Stomach (tissue), 9 donors: ENCODE results near the gene EHHADH. TPM values are rescaled to one million over a fixed set of nuclear protein-coding genes. Genes with fewer than 3 reads are reported as not detected.

Experiments used
- DNase-seq, 2 donors: peaks; one replicate each; pipeline versions ENCODE4 v3.0.0 to v3.0.0-alpha.2; 2013 to 2019
- H3K27ac ChIP-seq, 5 donors: fragments of 200-600 bp in 4 of 5; sonication (generic) in 4 of 5; one replicate each; pipeline ENCODE4 v1.5.1; 2013 to 2019; ENCODE audit warnings: mild to moderate bottlenecking in 1 of 5, moderate library complexity in 1 of 5
- H3K27me3 ChIP-seq, 3 donors: fragments of 200-600 bp; sonication (generic); one replicate each; pipeline ENCODE4 v1.5.1; 2017 to 2019; ENCODE audit warnings: mixed run types in 1 of 3
- H3K36me3 ChIP-seq, 4 donors: fragments of 200-600 bp; sonication (generic); 1 replicate in 3 of 4; 2 replicates in 1 of 4; pipeline ENCODE4 v1.5.1; 2016 to 2019
- H3K4me1 ChIP-seq, 4 donors: fragments of 200-600 bp; sonication (generic); one replicate each; pipeline ENCODE4 v1.5.1; 2016 to 2019
- H3K4me3 ChIP-seq, 4 donors: fragments of 200-600 bp; sonication (generic) in 3 of 4; one replicate each; pipeline ENCODE4 v1.5.1; 2016 to 2019; ENCODE audit warnings: mild to moderate bottlenecking in 1 of 4
- H3K9me3 ChIP-seq, 4 donors: fragments of 200-600 bp; sonication (generic); one replicate each; pipeline ENCODE4 v1.5.1; 2016 to 2019
- CTCF ChIP-seq, 7 experiments: fragments of 450-650 bp in 4 of 7; fragments of 200-600 bp in 3 of 7; sonication (generic) in 3 of 7; IDR thresholded peaks; one replicate each; pipeline ENCODE4 v1.5.1; 2016 to 2019; ENCODE audit warnings: antibody characterized with exemption in 7 of 7, control low read depth in 2 of 7, mild to moderate bottlenecking in 1 of 7
- EP300 ChIP-seq: sonication (generic); formaldehyde crosslinking; IDR thresholded peaks from one replicate; pipeline ENCODE4 v1.6.1; 2017; ENCODE audit warnings: antibody characterized with exemption
- POLR2A ChIP-seq, 4 donors: fragments of 450-650 bp; IDR thresholded peaks; one replicate each; pipeline ENCODE4 v1.6.1; 2016; ENCODE audit warnings: antibody characterized with exemption in 4 of 4, control low read depth in 2 of 4, mild to moderate bottlenecking in 1 of 4, moderate library complexity in 1 of 4
- POLR2AphosphoS5 ChIP-seq, 3 donors: sonication (generic); formaldehyde crosslinking; IDR thresholded peaks; one replicate each; pipeline ENCODE4 v1.6.1; 2016; ENCODE audit warnings: antibody characterized with exemption in 3 of 3
- WGBS, 5 donors: extraction: QIAGEN DNeasy Blood & Tissue Kit in 3 of 5; methylation state at CpG; one replicate each; pipeline versions ENCODE4 v1.1.5 to v1.1.7; 2013 to 2018; 5-methylcytosine and 5-hydroxymethylcytosine counted together
- intact Hi-C: fragments of 100-400 bp; cut with DNase I; formaldehyde crosslinking; loops from one replicate; pipeline ENCODE4 v1.15.1; 2023; ENCODE audit warnings: low total_unique reads
- polyA plus RNA-seq, 3 donors: library from polyadenylated mRNA; stranded (reverse); fragments of 200-250 nt; gene quantifications; one replicate each; pipeline ENCODE4 v1.2.3, GENCODE V29; 2013
- total RNA-seq, 5 donors: library from RNA; depleted of rRNA; stranded (reverse); fragments of >200 nt; gene quantifications; one replicate each; pipeline versions ENCODE4 v1.1.0 to v1.2.3, GENCODE V29; 2014 to 2016
- donor health status: healthy with polysubstance abuse.
- donor health status: Bipolar disorder and iron deficiency.
- donor health status: healthy.

The EHHADH gene
- total and polyA plus RNA-seq, 8 donors = 0.58 to 18.3 (median 7.9) TPM

- no peak overlapping the region for H3K4me3 ChIP-seq
- DNase-seq = no peak
- intact Hi-C loops = no loop called here
- 80 to 90% (median 89%) methylated on average over 3 of the region's 3 CpGs for whole genome bisulfite sequencing, 5 donors
- H3K27ac ChIP-seq = no peak overlapping the region
- no peak for TF ChIP-seq POLR2A (IDR thresholded peaks at IDR 0.05)
- TF ChIP-seq POLR2AphosphoS5 (IDR thresholded peaks at IDR 0.05) = no peak
- TF ChIP-seq EP300 = no peak
- no peak for TF ChIP-seq CTCF (IDR thresholded peaks at IDR 0.05)
- peaks cover 0 to 15% (median 11%) of the 10 kb centered on the region in 4 donors for H3K4me1 ChIP-seq
- H3K27me3 ChIP-seq = peaks cover 0 to 36% (median 10%) of the 10 kb centered on the region in 3 donors
- no peaks in the 10 kb centered on the region for H3K36me3 ChIP-seq
- H3K9me3 ChIP-seq = no peaks in the 10 kb centered on the region
These were observed 96.5 kb downstream of the EHHADH start for GRCh38 chr3:185157347-185157746.

- 88 to 95% (median 92%) methylated on average over 5 of the region's 5 CpGs for WGBS, 5 donors
These were observed 98.2 kb downstream of the EHHADH start for GRCh38 chr3:185155678-185156077.

GRCh38 chr3:185153861-185154629, 99.8 kb downstream of the EHHADH start:
- H3K27me3 ChIP-seq = peaks cover 0 to 46% (median 15%) of the 10 kb centered on the region in 3 donors
- H3K27ac ChIP-seq = no peak overlapping the region
- H3K36me3 ChIP-seq = no peaks in the 10 kb centered on the region
- H3K9me3 ChIP-seq = no peaks in the 10 kb centered on the region
- peak in 1 of 2 donors; percentile 52 for DNase-seq
- TF ChIP-seq POLR2A (IDR thresholded peaks at IDR 0.05) (no peak), CTCF (IDR thresholded peaks at IDR 0.05) (no peak), POLR2AphosphoS5 (IDR thresholded peaks at IDR 0.05) (no peak), EP300 (no peak)
- peaks cover 7 to 34% (median 22%) of the 10 kb centered on the region in 4 donors for H3K4me1 ChIP-seq
- H3K4me3 ChIP-seq = peak overlapping the region; percentile 61 to 74 (median 67)
- 64 to 79% (median 73%) methylated on average over 16 of the region's 16 CpGs for WGBS, 5 donors
- intact Hi-C loops = no loop called here

More at GRCh38 chr3:185155678-185156077, 98.2 kb downstream of the EHHADH start:
- peaks cover 0 to 43% (median 15%) of the 10 kb centered on the region in 3 donors for H3K27me3 ChIP-seq
- no peaks in the 10 kb centered on the region for H3K9me3 ChIP-seq
- intact Hi-C loops = no loop called here
- no peak for DNase-seq
- peaks cover 0 to 22% (median 16%) of the 10 kb centered on the region in 4 donors for H3K4me1 ChIP-seq
- no peaks in the 10 kb centered on the region for H3K36me3 ChIP-seq
- H3K27ac ChIP-seq = no peak overlapping the region
- no peak for TF ChIP-seq CTCF (IDR thresholded peaks at IDR 0.05)
- no peak for TF ChIP-seq POLR2AphosphoS5 (IDR thresholded peaks at IDR 0.05)
- TF ChIP-seq POLR2A (IDR thresholded peaks at IDR 0.05) = no peak
- no peak for TF ChIP-seq EP300
- H3K4me3 ChIP-seq = no peak overlapping the region

- Histone ChIP-seq H3K27ac (peak overlapping the region; percentile 47 to 90 (median 82)), H3K9me3 (no peaks in the 10 kb centered on the region), H3K4me3 (peak overlapping the region; percentile 61 to 74 (median 67)), H3K4me1 (peaks cover 7 to 34% (median 22%) of the 10 kb centered on the region in 4 donors), H3K36me3 (no peaks in the 10 kb centered on the region), H3K27me3 (peaks cover 0 to 46% (median 15%) of the 10 kb centered on the region in 3 donors)
- DNase-seq = peak in 1 of 2 donors; percentile 69
- WGBS, 5 donors = 1 to 5% (median 2%) methylated on average over 7 to 53 of the region's 53 CpGs
- intact Hi-C loops = no loop called here
- TF ChIP-seq POLR2A (IDR thresholded peaks at IDR 0.05) (no peak), CTCF (IDR thresholded peaks at IDR 0.05) (no peak), POLR2AphosphoS5 (IDR thresholded peaks at IDR 0.05) (no peak), EP300 (no peak)
These were observed 100.6 kb downstream of the EHHADH start for GRCh38 chr3:185153171-185153771.
